ENCODE measurements around the gene TOR1AIP2.
A peak's percentile ranks its signal among the peaks of the same experiment; 100 is the strongest.

The TOR1AIP2 gene

GRCh38 chr1:179814546-179814838 is 63.1 kb downstream of the TOR1AIP2 start:
- no peak for TF ChIP-seq MYC (IDR thresholded peaks at IDR 0.05; ENCODE audit: low read depth, low read length)
- TF ChIP-seq, protein P1, sequence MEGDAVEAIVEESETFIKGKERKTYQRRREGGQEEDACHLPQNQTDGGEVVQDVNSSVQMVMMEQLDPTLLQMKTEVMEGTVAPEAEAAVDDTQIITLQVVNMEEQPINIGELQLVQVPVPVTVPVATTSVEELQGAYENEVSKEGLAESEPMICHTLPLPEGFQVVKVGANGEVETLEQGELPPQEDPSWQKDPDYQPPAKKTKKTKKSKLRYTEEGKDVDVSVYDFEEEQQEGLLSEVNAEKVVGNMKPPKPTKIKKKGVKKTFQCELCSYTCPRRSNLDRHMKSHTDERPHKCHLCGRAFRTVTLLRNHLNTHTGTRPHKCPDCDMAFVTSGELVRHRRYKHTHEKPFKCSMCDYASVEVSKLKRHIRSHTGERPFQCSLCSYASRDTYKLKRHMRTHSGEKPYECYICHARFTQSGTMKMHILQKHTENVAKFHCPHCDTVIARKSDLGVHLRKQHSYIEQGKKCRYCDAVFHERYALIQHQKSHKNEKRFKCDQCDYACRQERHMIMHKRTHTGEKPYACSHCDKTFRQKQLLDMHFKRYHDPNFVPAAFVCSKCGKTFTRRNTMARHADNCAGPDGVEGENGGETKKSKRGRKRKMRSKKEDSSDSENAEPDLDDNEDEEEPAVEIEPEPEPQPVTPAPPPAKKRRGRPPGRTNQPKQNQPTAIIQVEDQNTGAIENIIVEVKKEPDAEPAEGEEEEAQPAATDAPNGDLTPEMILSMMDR (IDR thresholded peaks at IDR 0.05; ENCODE audit: low read depth, low read length), result no peak
- TF ChIP-seq, protein P2, sequence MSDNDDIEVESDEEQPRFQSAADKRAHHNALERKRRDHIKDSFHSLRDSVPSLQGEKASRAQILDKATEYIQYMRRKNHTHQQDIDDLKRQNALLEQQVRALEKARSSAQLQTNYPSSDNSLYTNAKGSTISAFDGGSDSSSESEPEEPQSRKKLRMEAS (IDR thresholded peaks at IDR 0.05; ENCODE audit: low read depth, low read length), result no peak
- no peak for TF ChIP-seq POLR2A (IDR thresholded peaks at IDR 0.05; ENCODE audit: extremely low read depth, insufficient read length)
- no peak overlapping the region for H3K4me3 ChIP-seq (ENCODE audit: low read depth, low read length)
- DNase-seq (ENCODE audit: low read depth), result no peak

GRCh38 chr1:179813626-179814545 is 63.7 kb downstream of the TOR1AIP2 start:
- no peak for DNase-seq (ENCODE audit: low read depth)
- TF ChIP-seq, protein P2 (IDR thresholded peaks at IDR 0.05; ENCODE audit: low read depth, low read length), result no peak
- TF ChIP-seq, protein P1 (IDR thresholded peaks at IDR 0.05; ENCODE audit: low read depth, low read length), result no peak
- no peak for TF ChIP-seq MYC (IDR thresholded peaks at IDR 0.05; ENCODE audit: low read depth, low read length)
- TF ChIP-seq POLR2A (IDR thresholded peaks at IDR 0.05; ENCODE audit: extremely low read depth, insufficient read length), result no peak
- H3K4me3 ChIP-seq (ENCODE audit: low read depth, low read length), result no peak overlapping the region

DNA sequence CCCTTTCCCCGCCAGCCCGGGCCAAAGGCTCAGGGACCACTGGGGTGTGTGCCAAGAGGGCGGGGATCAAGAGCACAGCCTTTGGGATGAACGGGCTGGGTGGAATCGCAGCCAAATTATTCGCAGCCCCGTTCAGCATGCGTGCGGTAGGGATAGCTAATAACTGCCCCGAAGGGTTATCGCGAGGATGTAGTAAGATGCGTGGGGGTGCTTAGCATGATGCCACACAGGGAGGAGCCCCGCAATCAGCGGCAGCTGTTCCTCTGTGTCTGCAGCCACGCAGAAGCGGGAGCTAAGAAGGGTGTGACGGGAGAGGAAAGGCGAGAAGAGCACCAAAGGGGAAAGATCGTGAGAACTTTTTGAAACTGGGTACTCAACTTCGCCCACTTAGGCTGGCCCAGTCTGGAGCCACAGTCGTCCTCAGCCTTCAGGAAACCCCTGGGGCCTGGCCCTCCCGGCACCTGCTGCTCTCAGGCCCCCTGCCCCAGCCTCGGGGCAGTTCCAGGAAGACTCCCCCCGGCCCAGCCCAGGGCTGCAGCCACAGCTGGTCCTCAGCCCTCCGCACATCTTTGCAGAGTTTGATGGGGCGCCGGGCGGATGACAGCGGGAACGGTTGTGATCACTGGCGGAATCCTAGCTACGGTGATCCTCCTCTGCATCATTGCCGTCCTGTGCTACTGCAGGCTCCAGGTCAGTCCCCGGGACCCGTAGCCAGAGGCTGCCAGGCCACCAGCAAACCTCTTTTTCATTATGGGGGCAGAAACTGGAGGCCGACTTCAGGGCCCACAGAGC is 64.9 kb downstream of the TOR1AIP2 start:
- no peak for TF ChIP-seq POLR2A (IDR thresholded peaks at IDR 0.05; ENCODE audit: extremely low read depth, insufficient read length)
- TF ChIP-seq MYC (IDR thresholded peaks at IDR 0.05; ENCODE audit: low read depth, low read length), result no peak
- TF ChIP-seq, protein P2 (IDR thresholded peaks at IDR 0.05; ENCODE audit: low read depth, low read length), result no peak
- TF ChIP-seq, protein P1 (IDR thresholded peaks at IDR 0.05; ENCODE audit: low read depth, low read length), result no peak

DNA sequence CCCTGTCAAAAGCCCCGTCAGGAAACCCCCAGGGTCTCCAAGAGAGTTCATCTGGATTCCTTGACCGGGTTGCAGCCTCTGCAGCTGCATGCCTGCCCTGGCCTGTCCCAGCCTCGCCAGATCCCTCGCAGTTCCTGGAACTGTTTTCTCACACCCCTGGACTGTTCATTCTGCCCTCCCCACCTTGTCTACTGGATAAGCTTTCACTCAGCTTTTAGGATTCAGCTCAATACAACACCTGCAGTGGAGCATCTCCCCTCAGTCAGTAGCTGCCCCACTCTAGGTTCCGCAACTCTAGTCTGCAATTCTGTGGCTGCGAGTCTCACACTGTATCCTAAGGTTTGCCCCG is 67.3 kb downstream of the TOR1AIP2 start:
- H3K4me3 ChIP-seq (ENCODE audit: low read depth, low read length), result no peak overlapping the region
- DNase-seq (ENCODE audit: low read depth), result no peak
- TF ChIP-seq, protein P2 (IDR thresholded peaks at IDR 0.05; ENCODE audit: low read depth, low read length), result no peak
- TF ChIP-seq MYC (IDR thresholded peaks at IDR 0.05; ENCODE audit: low read depth, low read length), result no peak
- TF ChIP-seq POLR2A (IDR thresholded peaks at IDR 0.05; ENCODE audit: extremely low read depth, insufficient read length), result no peak
- TF ChIP-seq, protein P1 (IDR thresholded peaks at IDR 0.05; ENCODE audit: low read depth, low read length), result no peak

More for the DNA sequence above, 64.9 kb downstream of the TOR1AIP2 start:
- no peak overlapping the region for H3K4me3 ChIP-seq (ENCODE audit: low read depth, low read length)
- no peak for DNase-seq (ENCODE audit: low read depth)

DNA sequence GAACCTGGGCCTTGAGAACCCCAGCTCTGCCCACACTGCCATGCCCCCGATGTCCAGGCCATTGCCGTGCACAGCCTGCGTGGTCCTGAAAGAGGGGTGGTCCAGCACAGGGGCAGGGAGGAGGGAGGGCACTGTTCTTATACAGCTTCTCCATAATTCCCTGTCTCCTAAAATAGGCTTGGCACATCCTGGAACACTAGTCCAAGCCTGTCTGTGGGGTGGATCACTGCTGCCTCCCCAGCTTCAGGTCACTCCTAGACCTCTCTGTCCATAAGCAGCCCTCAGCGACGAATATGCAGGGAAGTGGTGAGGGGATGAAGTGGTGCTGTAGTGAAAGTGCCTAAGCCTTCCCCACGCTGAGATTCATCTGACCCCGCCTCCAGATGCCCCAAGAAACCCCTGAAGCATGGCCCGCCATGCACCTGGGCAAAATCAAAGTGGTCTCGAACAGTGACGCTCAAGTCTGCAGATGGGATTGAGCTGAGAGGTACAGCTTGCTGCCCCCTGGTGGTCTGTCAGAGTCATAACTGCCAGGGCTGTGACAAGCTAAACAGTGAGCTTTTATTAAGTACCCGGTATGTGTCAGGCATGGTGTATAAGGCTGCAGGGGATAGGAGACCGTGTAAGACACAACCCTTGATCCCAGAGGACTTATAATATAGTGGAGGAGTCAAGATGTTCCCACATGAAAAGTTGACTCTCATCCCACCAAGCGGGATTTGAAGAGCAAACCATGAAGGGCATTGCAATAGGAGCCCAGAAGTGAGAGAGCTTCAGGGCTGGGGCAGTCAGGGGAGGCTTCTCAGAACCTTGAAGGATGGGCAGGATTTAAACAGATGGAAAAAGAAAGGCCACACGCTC is 67.9 kb downstream of the TOR1AIP2 start:
- DNase-seq (ENCODE audit: low read depth), result peak; percentile 79
- no peak overlapping the region for H3K4me3 ChIP-seq (ENCODE audit: low read depth, low read length)
- TF ChIP-seq, protein P2 (IDR thresholded peaks at IDR 0.05; ENCODE audit: low read depth, low read length), result no peak
- TF ChIP-seq POLR2A (IDR thresholded peaks at IDR 0.05; ENCODE audit: extremely low read depth, insufficient read length), result no peak
- TF ChIP-seq, protein P1 (IDR thresholded peaks at IDR 0.05; ENCODE audit: low read depth, low read length), result peak; percentile 91
